NCI-H345 (cell line): Measurements from ENCODE around the gene PADI3.
"Not testable (repeated sequence)": the region's sequence is repeated elsewhere in the genome, so short reads cannot be mapped to it uniquely, and the experiment has no call there.

Experiments used
- DNase-seq: peaks from one replicate; lab custom pipeline; 2025; lab: John Stamatoyannopoulos, UW

PADI3 gene

GRCh38 chr1:17305576-17306095, 56.7 kb downstream of the PADI3 start:
- DNase-seq: no peak

DNA sequence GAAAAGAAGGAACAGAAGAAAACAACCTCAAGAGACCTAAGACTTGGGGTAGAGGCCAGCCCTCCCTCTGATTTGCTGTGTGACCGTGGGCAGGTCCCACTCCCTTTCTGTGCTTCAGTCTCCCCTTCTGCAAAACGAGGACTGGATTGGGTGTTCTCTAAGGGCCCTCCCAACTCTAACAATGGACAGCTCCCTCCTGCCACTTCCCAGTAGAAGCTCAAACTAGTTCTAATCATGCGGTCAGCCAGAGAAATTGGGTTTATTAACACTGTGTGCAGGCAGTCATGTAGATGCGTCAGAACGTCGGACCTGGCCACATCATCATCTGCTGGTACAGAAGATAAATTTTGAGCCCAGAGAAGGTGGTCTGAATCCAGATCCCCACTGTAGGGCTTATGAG, 57.5 kb downstream of the PADI3 start:
- DNase-seq: no peak

GRCh38 chr1:17306921-17307320, 58.0 kb downstream of the PADI3 start:
- DNase-seq: no peak

DNA sequence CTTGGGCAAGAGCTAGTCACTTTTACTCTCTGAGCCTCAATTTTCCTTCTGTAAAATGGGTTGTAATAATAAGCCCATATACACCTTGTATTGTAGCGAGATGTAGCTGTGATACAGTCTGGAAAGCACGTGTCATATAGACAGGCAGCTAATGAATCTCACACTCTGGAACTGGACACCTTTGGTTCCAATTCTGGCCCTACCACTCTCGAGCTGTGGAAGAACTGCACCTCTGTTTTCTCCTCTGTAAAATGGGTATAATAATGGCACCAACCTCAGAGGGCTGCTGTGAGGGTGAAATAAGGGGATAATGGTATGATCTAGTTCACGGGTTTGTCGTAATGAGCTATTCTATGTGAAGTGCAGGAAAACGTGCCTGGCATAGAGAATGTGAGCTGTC, 58.4 kb downstream of the PADI3 start:
- DNase-seq: no peak

GRCh38 chr1:17307946-17308345, 59.0 kb downstream of the PADI3 start, which contains the start of gene PADI4:
Gene PADI4 (plus strand): TSS chr1:17308197. CDS start chr1:17308223, 26 bp downstream.
- no peak for DNase-seq

DNA sequence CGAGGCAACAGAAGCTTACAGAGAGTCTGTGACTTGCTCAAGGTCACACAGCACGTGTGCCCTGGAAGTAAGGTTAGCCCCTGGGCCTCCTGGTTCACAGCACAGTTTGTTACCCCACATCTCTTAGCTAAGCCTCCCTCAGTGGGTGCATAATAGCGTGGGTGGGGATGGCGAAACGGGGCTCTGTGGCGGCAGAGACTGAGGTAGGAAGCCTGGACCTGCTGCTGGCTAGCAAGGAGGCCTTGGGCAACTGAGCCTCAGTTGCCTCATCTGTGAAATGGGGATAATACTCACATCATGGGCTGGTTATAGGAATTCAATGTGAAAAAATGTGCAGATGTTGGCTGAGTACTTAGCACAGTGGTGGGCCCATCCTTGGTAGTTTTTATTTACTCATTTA, 59.7 kb downstream of the PADI3 start:
- DNase-seq: no peak

GRCh38 chr1:17309426-17310067, 60.6 kb downstream of the PADI3 start:
- no peak for DNase-seq

DNA sequence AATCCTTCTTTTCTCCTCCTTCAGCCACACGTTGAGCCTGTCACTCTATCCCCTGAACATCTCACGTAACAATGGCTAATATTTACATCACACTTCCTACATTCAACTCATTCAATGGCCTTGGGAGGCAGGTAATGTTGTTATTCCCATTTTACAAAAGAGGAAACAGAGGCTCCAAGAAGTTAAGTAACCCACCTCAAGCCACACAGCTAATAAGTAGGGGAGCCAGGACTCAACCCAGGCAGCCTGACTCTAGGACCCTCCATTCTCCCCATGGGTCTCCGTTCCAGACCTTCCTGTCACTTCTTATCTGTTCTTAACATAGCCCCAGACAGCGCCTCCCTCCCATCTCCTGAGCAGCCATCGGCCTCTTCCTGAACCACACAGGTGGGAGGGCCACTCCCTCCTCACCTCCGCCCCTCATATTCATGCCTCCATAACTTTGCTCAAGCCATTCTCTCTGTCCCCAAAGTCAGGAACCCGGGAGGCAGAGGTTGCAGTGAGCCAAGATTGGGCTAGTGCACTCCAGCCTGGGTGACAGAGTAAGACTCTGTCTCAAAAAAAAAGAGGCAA, 61.3 kb downstream of the PADI3 start:
- DNase-seq: no peak

DNA sequence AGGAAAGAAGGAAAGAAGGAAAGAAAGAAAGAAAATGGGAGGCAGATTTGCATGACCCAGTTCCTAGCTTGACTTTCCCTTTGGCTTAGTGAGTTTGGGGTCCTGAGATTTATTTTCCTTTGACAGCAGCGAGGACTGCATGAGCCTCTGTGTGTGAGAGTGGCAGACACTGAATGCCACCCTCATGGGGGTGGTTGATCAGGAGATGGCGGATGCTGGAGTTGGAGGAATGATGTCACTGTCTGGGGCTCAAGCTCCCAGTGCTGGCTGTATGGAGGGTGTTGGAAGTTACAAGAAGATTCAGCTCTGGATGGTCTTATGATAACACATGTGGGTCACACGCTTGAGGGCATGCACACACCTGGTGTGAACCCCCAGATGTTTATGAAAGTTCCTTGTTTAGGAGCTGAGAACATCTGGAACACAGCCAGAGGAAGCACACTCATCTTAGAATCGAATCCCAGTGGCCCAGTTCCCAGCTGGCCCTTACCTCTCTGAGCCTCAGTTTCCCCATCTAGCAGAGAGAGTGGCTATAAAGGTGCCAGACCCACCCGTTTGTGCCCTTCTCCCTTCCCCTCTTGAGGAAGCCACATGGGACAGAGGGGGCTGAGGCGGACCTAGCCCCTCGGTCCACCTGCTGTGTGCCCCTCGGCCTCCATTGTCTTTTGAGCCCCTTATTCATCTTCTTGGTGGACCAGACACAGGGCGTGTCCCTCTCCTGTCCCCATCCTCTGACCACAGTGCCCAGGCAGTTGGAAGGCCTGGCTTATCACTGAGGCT, 64.8 kb downstream of the PADI3 start:
- no peak for DNase-seq

DNA sequence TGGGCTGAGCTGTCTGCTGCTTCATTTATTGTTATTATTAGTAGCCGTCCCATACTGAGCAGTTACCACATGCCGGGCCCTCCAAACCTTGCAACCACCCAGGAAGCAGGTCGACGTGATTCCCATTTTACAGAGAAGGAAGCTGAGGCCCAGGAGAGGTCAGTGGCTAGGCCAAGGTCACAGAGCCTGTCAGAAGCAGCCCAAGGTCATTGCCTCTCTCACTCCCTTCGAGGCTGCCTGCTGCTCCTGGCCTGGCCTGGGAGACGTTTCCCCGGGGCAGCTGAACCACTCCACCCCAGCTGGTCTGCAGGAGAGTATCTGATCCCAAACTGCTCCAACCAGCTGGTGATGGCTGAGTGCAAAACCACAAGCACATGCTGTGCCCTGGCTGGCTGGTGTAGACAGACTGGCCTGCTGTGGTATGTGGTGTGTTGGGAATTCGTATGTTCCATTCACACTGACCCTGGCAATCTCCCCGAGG, 65.6 kb downstream of the PADI3 start:
- no peak for DNase-seq

- DNase-seq: no peak
Observed at GRCh38 chr1:17315542-17316130, 66.7 kb downstream of the PADI3 start.

- no peak for DNase-seq
Observed at GRCh38 chr1:17316704-17317103, 67.8 kb downstream of the PADI3 start.

DNA sequence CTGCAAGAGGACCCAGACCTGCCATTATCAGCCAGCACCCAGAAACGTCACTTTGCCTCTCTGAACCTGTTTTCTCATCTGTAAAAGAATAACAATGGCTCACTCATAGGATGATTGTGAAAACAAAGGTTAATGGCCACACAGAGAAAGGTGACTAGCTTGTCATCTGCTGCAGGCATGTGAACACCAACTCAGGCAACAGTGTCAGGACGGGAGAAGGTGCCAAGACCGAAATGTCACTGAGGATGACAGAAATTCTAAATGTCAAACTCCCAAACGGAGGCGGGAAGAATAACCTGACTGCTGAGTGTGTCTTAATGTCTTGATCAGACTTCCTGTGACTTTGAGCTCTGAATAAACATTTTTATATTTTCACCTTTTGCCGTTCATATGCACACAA, 69.4 kb downstream of the PADI3 start:
- no peak for DNase-seq

DNA sequence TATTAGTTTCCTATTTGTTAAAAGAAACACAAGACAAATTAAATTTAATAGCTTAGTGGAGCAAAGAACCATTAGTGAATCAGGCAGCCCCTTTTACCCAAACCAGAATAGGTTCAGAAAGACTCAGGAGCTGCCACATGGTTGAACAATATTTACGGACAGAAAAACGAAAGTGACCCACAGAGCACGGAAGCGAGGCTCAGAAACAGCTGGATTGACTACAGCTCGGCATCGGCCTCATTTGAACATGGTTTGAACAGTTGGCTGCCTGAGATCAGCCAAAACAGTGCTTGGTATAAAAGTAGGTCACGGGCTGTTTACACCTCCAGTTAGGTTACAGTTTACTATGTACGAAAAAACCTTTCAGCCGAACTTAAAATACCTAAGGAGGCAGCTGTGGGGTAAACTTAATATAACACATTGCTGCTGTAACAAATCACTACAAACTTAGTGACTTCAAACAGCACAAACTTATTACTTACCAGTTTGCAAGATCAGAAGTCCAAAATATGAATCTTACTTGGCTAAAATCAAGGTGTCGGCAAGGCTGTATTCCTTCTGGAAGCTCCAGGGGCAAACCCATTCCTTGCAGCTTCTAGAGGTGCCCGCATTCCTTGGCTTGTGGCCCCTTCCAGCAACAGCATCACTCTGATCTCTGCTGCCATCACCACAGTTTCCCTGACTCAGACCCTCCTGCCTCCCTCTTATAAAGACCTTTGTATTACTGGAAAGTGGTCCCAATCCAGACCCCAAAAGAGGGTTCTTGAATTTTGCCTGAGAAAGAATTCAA, 70.9 kb downstream of the PADI3 start:
- DNase-seq: no peak

DNA sequence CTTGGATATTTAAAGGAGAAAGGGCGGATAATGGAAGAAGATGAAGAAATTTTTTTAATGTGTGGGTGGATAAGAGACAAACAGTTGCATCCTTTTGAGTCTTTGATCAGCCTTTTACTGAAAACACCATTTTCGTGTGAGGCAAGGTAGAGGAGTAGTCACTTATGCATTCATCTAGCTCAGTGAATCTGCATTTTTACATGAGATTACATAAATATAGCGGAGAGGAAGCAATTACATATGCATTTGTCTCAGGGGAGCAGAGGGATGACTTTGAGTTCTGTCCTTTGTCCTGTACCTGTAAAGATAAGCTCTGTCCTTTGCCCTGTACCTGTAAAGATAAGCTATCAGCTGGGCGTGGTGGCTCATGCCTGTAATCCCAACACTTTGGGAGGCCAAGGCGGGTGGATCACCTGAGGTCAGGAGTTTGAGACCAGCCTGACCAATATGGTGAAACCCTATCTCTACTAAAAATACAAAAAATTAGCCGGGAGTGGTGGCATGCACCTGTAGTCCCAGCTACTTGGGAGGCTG, 73.0 kb downstream of the PADI3 start:
- DNase-seq: not testable (repeated sequence)

- no peak for DNase-seq
Observed at GRCh38 chr1:17328855-17329254, 80.0 kb downstream of the PADI3 start.

DNA sequence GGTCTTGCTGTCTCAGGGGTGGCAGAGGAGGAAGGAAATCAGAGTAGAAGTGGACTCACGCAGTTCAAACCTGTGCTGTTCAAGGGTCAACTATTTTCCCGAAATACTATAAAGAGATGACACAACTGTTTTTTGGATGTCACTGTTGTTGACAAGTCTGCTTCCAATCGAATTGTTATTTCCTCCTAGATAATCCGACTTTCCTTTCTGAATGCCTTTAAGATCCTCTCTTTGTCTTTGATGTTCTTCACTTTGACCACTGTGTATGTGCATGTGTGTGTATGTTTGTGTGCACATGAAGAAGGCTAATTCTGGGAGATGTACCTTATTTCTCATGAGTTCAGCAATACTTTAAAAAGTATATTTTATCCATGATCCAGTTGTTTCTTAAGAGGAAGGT, 80.7 kb downstream of the PADI3 start:
- no peak for DNase-seq

- DNase-seq: no peak
Observed at GRCh38 chr1:17330856-17331255, 82.0 kb downstream of the PADI3 start.

DNA sequence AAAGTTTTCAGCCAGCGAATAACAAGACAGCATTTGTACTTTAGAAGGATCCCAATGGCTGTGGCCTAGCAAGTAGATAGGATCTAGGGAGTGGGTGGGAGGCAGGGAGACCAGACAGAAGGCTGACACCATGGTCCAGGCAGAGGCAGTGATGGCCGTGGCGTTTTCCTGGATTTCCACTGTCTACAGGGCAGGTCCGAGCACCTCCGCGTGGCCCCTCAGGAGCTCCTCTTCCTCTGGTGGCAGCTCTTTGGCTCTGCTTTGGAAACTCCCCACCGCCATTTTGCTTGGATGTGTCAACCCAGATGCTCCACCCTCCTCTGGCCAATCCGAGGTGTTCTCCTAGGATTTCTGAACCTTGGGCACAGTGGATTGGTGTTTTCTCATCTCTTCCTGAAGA, 84.2 kb downstream of the PADI3 start:
- no peak for DNase-seq
